ENCODE measurements around the gene PRXL2A. TPM values are rescaled to one million over a fixed set of nuclear protein-coding genes. Genes with fewer than 3 reads are reported as not detected.
"Not testable (repeated sequence)": the region's sequence is repeated elsewhere in the genome, so short reads cannot be mapped to it uniquely, and the experiment has no call there.

PRXL2A gene
- total RNA-seq = 50.5 and 52.0 TPM in 2 replicates

- no peak for DNase-seq (ENCODE audit: low read depth)
- H3K4me3 ChIP-seq (ENCODE audit: low read depth, low read length) = peak within 1 kb of the TSS; percentile 90
- TF ChIP-seq, protein P1, sequence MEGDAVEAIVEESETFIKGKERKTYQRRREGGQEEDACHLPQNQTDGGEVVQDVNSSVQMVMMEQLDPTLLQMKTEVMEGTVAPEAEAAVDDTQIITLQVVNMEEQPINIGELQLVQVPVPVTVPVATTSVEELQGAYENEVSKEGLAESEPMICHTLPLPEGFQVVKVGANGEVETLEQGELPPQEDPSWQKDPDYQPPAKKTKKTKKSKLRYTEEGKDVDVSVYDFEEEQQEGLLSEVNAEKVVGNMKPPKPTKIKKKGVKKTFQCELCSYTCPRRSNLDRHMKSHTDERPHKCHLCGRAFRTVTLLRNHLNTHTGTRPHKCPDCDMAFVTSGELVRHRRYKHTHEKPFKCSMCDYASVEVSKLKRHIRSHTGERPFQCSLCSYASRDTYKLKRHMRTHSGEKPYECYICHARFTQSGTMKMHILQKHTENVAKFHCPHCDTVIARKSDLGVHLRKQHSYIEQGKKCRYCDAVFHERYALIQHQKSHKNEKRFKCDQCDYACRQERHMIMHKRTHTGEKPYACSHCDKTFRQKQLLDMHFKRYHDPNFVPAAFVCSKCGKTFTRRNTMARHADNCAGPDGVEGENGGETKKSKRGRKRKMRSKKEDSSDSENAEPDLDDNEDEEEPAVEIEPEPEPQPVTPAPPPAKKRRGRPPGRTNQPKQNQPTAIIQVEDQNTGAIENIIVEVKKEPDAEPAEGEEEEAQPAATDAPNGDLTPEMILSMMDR (conservative IDR thresholded peaks at IDR 0.05; ENCODE audit: low read depth, low read length) = no peak
Measured at GRCh38 chr10:80408242-80409101, at the start of gene PRXL2A. Gene PRXL2A, plus strand, starts transcription at chr10:80408551. Its CDS starts 11,917 bp downstream, at chr10:80420468.

- H3K4me3 ChIP-seq (ENCODE audit: low read depth, low read length); DNase-seq (ENCODE audit: low read depth): not testable (repeated sequence)
Measured at GRCh38 chr10:80358925-80359324, 49.4 kb upstream of the PRXL2A start.

DNA sequence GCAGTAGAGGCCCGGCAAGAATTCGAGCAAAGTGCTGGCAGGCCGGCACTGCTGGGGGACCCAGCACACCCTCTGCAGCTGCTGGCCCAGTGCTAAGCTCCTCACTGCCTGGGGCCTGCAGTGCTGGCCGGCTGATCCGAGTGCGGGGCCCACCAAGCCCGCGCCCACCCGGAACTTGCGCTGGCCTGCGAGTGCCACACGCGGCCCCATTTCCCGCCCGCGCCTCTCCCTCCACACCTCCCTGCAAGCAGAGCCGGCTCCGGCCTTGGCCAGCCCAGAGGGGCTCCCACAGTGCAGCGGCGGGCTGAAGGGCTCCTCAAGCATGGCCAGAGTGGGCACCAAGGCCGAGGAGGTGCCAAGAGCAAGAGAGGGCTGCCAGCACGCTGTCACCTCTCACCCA is 48.7 kb upstream of the PRXL2A start:
- TF ChIP-seq, protein P1 (conservative IDR thresholded peaks at IDR 0.05; ENCODE audit: low read depth, low read length) = no peak
- no peak overlapping the region for H3K4me3 ChIP-seq (ENCODE audit: low read depth, low read length)

DNA sequence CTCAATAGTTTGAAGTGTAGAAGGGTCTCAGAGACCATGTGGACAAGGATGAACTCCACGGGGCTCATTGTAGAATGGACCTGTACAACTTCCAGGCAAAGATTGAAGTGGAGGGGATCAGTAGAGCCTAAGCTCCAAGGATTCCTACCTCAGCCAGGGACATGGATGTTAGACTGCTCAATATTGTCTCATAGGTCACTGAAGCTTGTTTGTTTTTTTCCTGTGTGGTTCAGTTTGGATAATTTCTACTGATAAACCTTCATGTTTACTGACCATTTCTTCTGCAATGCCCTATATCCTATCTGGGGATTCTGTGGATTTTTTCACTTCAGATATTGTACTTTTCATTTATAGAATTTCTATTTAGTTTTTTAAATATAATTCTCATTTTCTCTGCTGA is 42.8 kb upstream of the PRXL2A start:
- H3K4me3 ChIP-seq (ENCODE audit: low read depth, low read length) = no peak overlapping the region
- TF ChIP-seq, protein P1 (conservative IDR thresholded peaks at IDR 0.05; ENCODE audit: low read depth, low read length) = no peak
- no peak for DNase-seq (ENCODE audit: low read depth)

More for the DNA sequence above, 48.7 kb upstream of the PRXL2A start:
- DNase-seq (ENCODE audit: low read depth) = no peak

DNA sequence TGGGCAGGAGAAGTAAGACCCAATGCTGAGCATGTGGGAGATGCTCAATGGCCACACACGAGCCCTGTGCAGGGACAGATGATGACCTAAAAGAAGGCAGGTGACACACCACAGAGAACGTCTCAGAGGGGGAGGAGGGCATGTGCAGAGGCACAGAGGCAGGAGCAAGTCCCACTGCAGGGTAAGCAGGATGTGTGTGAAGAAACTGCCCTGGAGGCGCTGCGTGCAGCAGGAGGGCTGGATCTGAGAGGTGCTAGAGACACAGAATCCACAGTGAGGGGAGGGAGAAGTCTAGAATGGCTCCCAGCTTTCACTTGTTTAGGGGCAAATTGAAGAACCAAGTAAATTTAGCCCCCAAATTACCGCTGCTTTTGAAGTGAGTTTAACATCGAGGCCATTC is 36.9 kb upstream of the PRXL2A start:
- no peak overlapping the region for H3K4me3 ChIP-seq (ENCODE audit: low read depth, low read length)
- TF ChIP-seq, protein P1 (conservative IDR thresholded peaks at IDR 0.05; ENCODE audit: low read depth, low read length) = no peak
- no peak for DNase-seq (ENCODE audit: low read depth)

GRCh38 chr10:80372675-80373074 is 35.7 kb upstream of the PRXL2A start:
- no peak overlapping the region for H3K4me3 ChIP-seq (ENCODE audit: low read depth, low read length)
- no peak for DNase-seq (ENCODE audit: low read depth)
- TF ChIP-seq, protein P1 (conservative IDR thresholded peaks at IDR 0.05; ENCODE audit: low read depth, low read length) = no peak

- no peak for DNase-seq (ENCODE audit: low read depth)
- TF ChIP-seq, protein P1 (conservative IDR thresholded peaks at IDR 0.05; ENCODE audit: low read depth, low read length) = no peak
- H3K4me3 ChIP-seq (ENCODE audit: low read depth, low read length) = no peak overlapping the region
Measured at GRCh38 chr10:80373502-80373901, 34.8 kb upstream of the PRXL2A start.

All from epithelial cell of proximal tubule (primary cell).